PC-3 (cell line): ENCODE results near the gene KCTD1. TPM values are rescaled to one million over a fixed set of nuclear protein-coding genes. Genes with fewer than 3 reads are reported as not detected.
"Not testable (repeated sequence)": the region's sequence is repeated elsewhere in the genome, so short reads cannot be mapped to it uniquely, and the experiment has no call there.

ENCODE experiments used
- ATAC-seq: fragments of 200-7000 bp; cut with Tn5 transposase; 2 replicates; pipeline ENCODE4 v1.9.1; 2020; ENCODE audit warnings: mild to moderate bottlenecking, moderate library complexity
- BruUV-seq: library from RNA; stranded (reverse); fragments of 400-500 nt; replicated peaks from 2 replicates; lab custom pipeline; 2021; lab: Mats Ljungman, UMichigan
- CTCF ChIA-PET: fragments of 300-600 bp; sonication (Branson Sonifier 250); formaldehyde crosslinking; loops from one replicate; lab custom pipeline; 2022; ENCODE audit warnings: antibody characterized with exemption; lab: Charles Lee
- POLR2A ChIA-PET: fragments of 300-600 bp; sonication (Branson Sonifier 250); formaldehyde crosslinking; loops from one replicate; lab custom pipeline; 2022; ENCODE audit warnings: antibody characterized with exemption; ENCODE audit not compliant: unreplicated experiment; lab: Charles Lee
- DNase-seq: peaks from one replicate; pipeline ENCODE4 v3.0.0-alpha.2; 2015
- H2AFZ ChIP-seq: fragments of 300-600 bp; sonication (generic); 2 replicates; pipeline ENCODE4 v1.6.0; 2016; ENCODE audit warnings: antibody characterized with exemption, low read length
- H3F3A ChIP-seq: fragments of 300-600 bp; sonication (generic); one replicate; pipeline ENCODE4 v1.6.0; 2017; ENCODE audit warnings: antibody characterized with exemption, low read length, control low read depth, mild to moderate bottlenecking; ENCODE audit not compliant: unreplicated experiment
- H3K27ac ChIP-seq: fragments of 300-600 bp; sonication (generic); 2 replicates; pipeline ENCODE4 v1.5.1; 2016; ENCODE audit warnings: mild to moderate bottlenecking, low read length
- H3K27me3 ChIP-seq: fragments of 300-600 bp; sonication (generic); 2 replicates; pipeline ENCODE4 v1.6.1; 2016; ENCODE audit warnings: low read length, mixed read lengths
- H3K36me3 ChIP-seq: fragments of 300-600 bp; sonication (generic); 2 replicates; pipeline ENCODE4 v1.6.1; 2016; ENCODE audit warnings: low read depth, mixed run types, low read length, mixed read lengths
- H3K4me1 ChIP-seq: fragments of 300-600 bp; sonication (generic); 2 replicates; pipeline ENCODE4 v1.5.1; 2016; ENCODE audit warnings: low read length; ENCODE audit not compliant: insufficient read depth
- H3K4me2 ChIP-seq: fragments of 300-600 bp; sonication (generic); 2 replicates; pipeline ENCODE4 v1.6.0; 2016; ENCODE audit warnings: low read length
- H3K4me3 ChIP-seq: fragments of 300-600 bp; sonication (generic); 2 replicates; pipeline ENCODE4 v1.5.1; 2016; ENCODE audit warnings: mild to moderate bottlenecking, low read length, mixed read lengths
- H3K79me2 ChIP-seq: fragments of 300-600 bp; sonication (generic); 2 replicates; pipeline ENCODE4 v1.6.1; 2017; ENCODE audit warnings: low read length, mixed read lengths
- H3K9ac ChIP-seq: fragments of 300-600 bp; sonication (generic); 2 replicates; pipeline ENCODE4 v1.6.0; 2016; ENCODE audit warnings: mild to moderate bottlenecking, low read length
- H3K9me2 ChIP-seq: fragments of 300-600 bp; sonication (generic); replicated peaks from 2 replicates; pipeline ENCODE4 v1.6.1; 2016; ENCODE audit warnings: mixed run types, low read length, mixed read lengths
- H3K9me3 ChIP-seq: fragments of 300-600 bp; sonication (generic); 2 replicates; pipeline ENCODE4 v1.6.1; 2016; ENCODE audit warnings: low read length, mixed read lengths
- H4K20me1 ChIP-seq: fragments of 300-600 bp; sonication (generic); 2 replicates; pipeline ENCODE4 v1.6.1; 2016; ENCODE audit warnings: low read length, mixed read lengths
- CTCF ChIP-seq: fragments of 300-600 bp; sonication (generic); conservative IDR thresholded peaks from 2 replicates; pipeline ENCODE4 v1.5.1; 2017; ENCODE audit warnings: antibody characterized with exemption, low read depth, mild to moderate bottlenecking, low read length
- EZH2 ChIP-seq: fragments of 300-600 bp; sonication (generic); IDR thresholded peaks from one replicate; pipeline ENCODE4 v1.6.1; 2017; ENCODE audit warnings: antibody characterized with exemption, mild to moderate bottlenecking, low read length; ENCODE audit not compliant: unreplicated experiment
- EZH2phosphoT487 ChIP-seq: fragments of 300-600 bp; sonication (generic); IDR thresholded peaks from 2 replicates; pipeline ENCODE4 v1.6.1; 2018; ENCODE audit warnings: mild to moderate bottlenecking, antibody characterized with exemption, low read length, borderline replicate concordance
- intact Hi-C: fragments of 100-400 bp; cut with micrococcal nuclease; formaldehyde crosslinking; loops from 2 replicates; pipeline ENCODE4 v1.9.0; 2023
- total RNA-seq: library from RNA; depleted of rRNA; stranded (reverse); fragments of >200 nt; gene quantifications from 2 replicates; pipeline ENCODE4 v1.2.3, GENCODE V29; 2014

KCTD1 gene
- total RNA-seq, 1 experiment from 2014 or later = 15.8 TPM

- Histone ChIP-seq H4K20me1 (no peaks in the 10 kb centered on the region), H3K27ac (no peak overlapping the region), H3K9me3 (no peaks in the 10 kb centered on the region), H3K4me3 (no peak overlapping the region), H3K9ac (no peak overlapping the region), H3F3A (no peaks in the 10 kb centered on the region), H3K27me3 (no peaks in the 10 kb centered on the region), H3K4me2 (no peak overlapping the region), H3K4me1 (peaks cover 18% of the 10 kb centered on the region), H3K36me3 (no peaks in the 10 kb centered on the region), H3K9me2 (no peaks in the 10 kb centered on the region), H2AFZ (no peak overlapping the region), H3K79me2 (no peaks in the 10 kb centered on the region)
- ATAC-seq (no peak), DNase-seq (no peak)
- intact Hi-C loops = no loop called here
- CTCF ChIA-PET = no interaction called here
- POLR2A ChIA-PET = no interaction called here
- BruUV-seq = no TSS peak
- no peak for TF ChIP-seq CTCF
- TF ChIP-seq EZH2 = no peak
- no peak for TF ChIP-seq EZH2phosphoT487
These were observed 107.7 kb downstream of the KCTD1 start for GRCh38 chr18:26440644-26441043.

- Histone ChIP-seq H3K9me2 (no peaks in the 10 kb centered on the region), H3K36me3 (no peaks in the 10 kb centered on the region), H3K27ac (no peak overlapping the region), H3F3A (no peaks in the 10 kb centered on the region), H4K20me1 (no peaks in the 10 kb centered on the region), H3K4me1 (peaks cover 20% of the 10 kb centered on the region), H3K9ac (no peak overlapping the region), H3K79me2 (no peaks in the 10 kb centered on the region), H3K4me2 (no peak overlapping the region), H3K9me3 (no peaks in the 10 kb centered on the region), H2AFZ (no peak overlapping the region), H3K27me3 (no peaks in the 10 kb centered on the region), H3K4me3 (no peak overlapping the region)
- DNase-seq = no peak
- ChIA-PET POLR2A (interaction anchor here (0.6 kb wide), 1 partner anchor 102 kb away, joined by 3 read pairs; no protein-coding TSS in a partner anchor), CTCF (no interaction called here)
- intact Hi-C loops = no loop called here
- TF ChIP-seq EZH2 (no peak), EZH2phosphoT487 (no peak)
- no TSS peak for BruUV-seq
- no peak for ATAC-seq
These were observed 108.8 kb downstream of the KCTD1 start for GRCh38 chr18:26439537-26439936.

- Histone ChIP-seq H3K4me2 (no peak overlapping the region), H3K27ac (no peak overlapping the region), H4K20me1 (no peaks in the 10 kb centered on the region), H3K9me3 (no peaks in the 10 kb centered on the region), H3F3A (no peaks in the 10 kb centered on the region), H3K4me3 (no peak overlapping the region), H3K36me3 (no peaks in the 10 kb centered on the region), H3K79me2 (no peaks in the 10 kb centered on the region), H3K27me3 (no peaks in the 10 kb centered on the region), H2AFZ (no peak overlapping the region), H3K9me2 (no peaks in the 10 kb centered on the region), H3K4me1 (peaks cover 20% of the 10 kb centered on the region), H3K9ac (no peak overlapping the region)
- POLR2A ChIA-PET = interaction anchor here (0.6 kb wide), 1 partner anchor 102 kb away, joined by 3 read pairs; no protein-coding TSS in a partner anchor
- DNase-seq (no peak), ATAC-seq (no peak)
- no TSS peak for BruUV-seq
- intact Hi-C loops = no loop called here
- CTCF ChIA-PET = no interaction called here
- no peak for TF ChIP-seq EZH2phosphoT487
- no peak for TF ChIP-seq EZH2
- TF ChIP-seq CTCF = no peak
These were observed 109.4 kb downstream of the KCTD1 start for GRCh38 chr18:26438980-26439379.

GRCh38 chr18:26437634-26438033, 110.7 kb downstream of the KCTD1 start:
- H4K20me1 ChIP-seq, DNase-seq, H3K79me2 ChIP-seq, H3K9me2 ChIP-seq, H3K36me3 ChIP-seq, H3K27me3 ChIP-seq, BruUV-seq, H3K4me2 ChIP-seq, H3K9ac ChIP-seq, H3K4me3 ChIP-seq, H3F3A ChIP-seq, intact Hi-C loops, H3K27ac ChIP-seq, CTCF ChIA-PET, POLR2A ChIA-PET, H3K9me3 ChIP-seq, H2AFZ ChIP-seq, ATAC-seq: not testable (repeated sequence)
- peaks cover 20% of the 10 kb centered on the region for H3K4me1 ChIP-seq
